ENCODE measurements around the gene FAM50A. TPM values are rescaled to one million over a fixed set of nuclear protein-coding genes. Genes with fewer than 3 reads are reported as not detected.

The FAM50A gene
- total and polyA plus RNA-seq, 2 donors (not counting 1 experiment from before 2014, with no cell fraction given): 80.1 to 117 TPM

DNA sequence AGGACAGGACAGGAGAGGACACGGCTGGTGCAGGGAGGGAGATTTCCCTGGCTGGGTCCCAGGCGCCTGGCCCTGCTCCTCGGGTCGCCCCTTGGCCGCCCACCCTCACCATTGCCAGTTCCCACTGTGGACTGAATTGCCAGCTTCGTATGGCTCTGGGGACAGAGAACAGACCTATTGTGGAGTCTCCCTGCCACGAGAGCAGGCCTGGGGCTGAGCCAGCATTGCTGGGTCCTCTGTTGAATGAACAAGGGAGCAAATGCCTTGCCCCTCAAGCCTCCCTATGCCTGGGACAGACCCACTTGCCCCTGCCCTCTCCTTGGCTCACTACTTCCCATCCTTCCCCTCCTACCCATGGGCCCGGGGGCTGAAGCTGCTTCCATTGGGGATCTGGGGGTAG, 18.5 kb downstream of the FAM50A start:
- no peak overlapping the region for H2AFZ ChIP-seq (ENCODE audit: low read length)
- H3K4me1 ChIP-seq (ENCODE audit: control insufficient read depth, extremely low read depth, insufficient read depth, low read length): no peaks in the 10 kb centered on the region
- H4K20me1 ChIP-seq (ENCODE audit: control insufficient read depth, extremely low read depth, insufficient read depth, low read length): no peaks in the 10 kb centered on the region
- no peak overlapping the region for H3K27ac ChIP-seq (ENCODE audit: insufficient read depth, low read length)
- no peak overlapping the region for H3K4me2 ChIP-seq (ENCODE audit: extremely low read depth, insufficient read depth, low read length)
- H3K9me3 ChIP-seq (ENCODE audit: control insufficient read depth, insufficient read depth, low read depth, low read length): no peaks in the 10 kb centered on the region
- TF ChIP-seq, protein P1, sequence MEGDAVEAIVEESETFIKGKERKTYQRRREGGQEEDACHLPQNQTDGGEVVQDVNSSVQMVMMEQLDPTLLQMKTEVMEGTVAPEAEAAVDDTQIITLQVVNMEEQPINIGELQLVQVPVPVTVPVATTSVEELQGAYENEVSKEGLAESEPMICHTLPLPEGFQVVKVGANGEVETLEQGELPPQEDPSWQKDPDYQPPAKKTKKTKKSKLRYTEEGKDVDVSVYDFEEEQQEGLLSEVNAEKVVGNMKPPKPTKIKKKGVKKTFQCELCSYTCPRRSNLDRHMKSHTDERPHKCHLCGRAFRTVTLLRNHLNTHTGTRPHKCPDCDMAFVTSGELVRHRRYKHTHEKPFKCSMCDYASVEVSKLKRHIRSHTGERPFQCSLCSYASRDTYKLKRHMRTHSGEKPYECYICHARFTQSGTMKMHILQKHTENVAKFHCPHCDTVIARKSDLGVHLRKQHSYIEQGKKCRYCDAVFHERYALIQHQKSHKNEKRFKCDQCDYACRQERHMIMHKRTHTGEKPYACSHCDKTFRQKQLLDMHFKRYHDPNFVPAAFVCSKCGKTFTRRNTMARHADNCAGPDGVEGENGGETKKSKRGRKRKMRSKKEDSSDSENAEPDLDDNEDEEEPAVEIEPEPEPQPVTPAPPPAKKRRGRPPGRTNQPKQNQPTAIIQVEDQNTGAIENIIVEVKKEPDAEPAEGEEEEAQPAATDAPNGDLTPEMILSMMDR (conservative IDR thresholded peaks at IDR 0.05 in 1 of 2, IDR thresholded peaks at IDR 0.05 in 1 of 2; ENCODE audit: low read depth in 1 of 2, low read length in 2 of 2): no peak
- no peak for TF ChIP-seq EZH2 (IDR thresholded peaks at IDR 0.05; ENCODE audit: low read length, missing control alignments)
- no peak overlapping the region for H3K4me3 ChIP-seq (replicated peaks in 1 of 4; ENCODE audit: control extremely low read depth in 1 of 4, insufficient read depth in 1 of 4, low read depth in 3 of 4, low read length in 4 of 4)
- no peak for DNase-seq (ENCODE audit: low read depth in 2 of 2)
- H3K9ac ChIP-seq (ENCODE audit: insufficient read depth, low read length): no peak overlapping the region
- H3K36me3 ChIP-seq (ENCODE audit: control insufficient read depth, insufficient read depth, low read length): peaks cover 17% of the 10 kb centered on the region
- H3K27me3 ChIP-seq (ENCODE audit: control insufficient read depth, insufficient read depth, low read length): no peaks in the 10 kb centered on the region
- H3K79me2 ChIP-seq (ENCODE audit: control insufficient read depth, insufficient read depth, low read length): peaks cover 38% of the 10 kb centered on the region

DNA sequence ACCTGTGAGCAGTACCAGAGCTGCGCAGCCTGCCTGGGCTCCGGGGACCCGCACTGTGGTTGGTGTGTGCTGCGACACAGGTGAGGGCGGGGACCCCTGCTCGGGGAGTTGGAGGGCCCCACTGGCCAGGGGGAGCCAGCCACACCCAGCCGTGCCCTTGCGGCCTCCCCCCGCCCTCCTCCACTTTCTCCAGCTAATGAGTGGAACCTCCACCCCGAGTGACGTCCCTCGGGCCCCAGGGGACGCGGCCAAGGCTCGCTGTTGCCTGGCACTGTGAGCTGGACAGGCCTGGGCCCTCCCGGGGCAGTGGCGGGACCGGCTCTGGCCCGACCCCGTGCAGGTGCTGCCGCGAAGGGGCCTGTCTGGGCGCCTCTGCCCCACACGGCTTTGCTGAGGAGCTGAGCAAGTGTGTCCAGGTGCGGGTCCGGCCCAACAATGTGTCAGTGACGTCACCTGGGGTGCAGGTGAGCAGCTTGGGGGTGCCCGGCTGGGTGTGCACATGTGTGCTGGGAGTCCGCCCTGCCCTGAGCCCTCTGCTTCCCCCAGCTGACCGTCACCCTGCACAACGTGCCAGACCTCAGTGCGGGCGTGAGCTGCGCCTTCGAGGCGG, 19.8 kb downstream of the FAM50A start:
- TF ChIP-seq, protein P1 (conservative IDR thresholded peaks at IDR 0.05 in 1 of 2, IDR thresholded peaks at IDR 0.05 in 1 of 2; ENCODE audit: low read depth in 1 of 2, low read length in 2 of 2): no peak
- no peak for TF ChIP-seq EZH2 (IDR thresholded peaks at IDR 0.05; ENCODE audit: low read length, missing control alignments)
- no peak for DNase-seq (ENCODE audit: low read depth in 2 of 2)
- Histone ChIP-seq H3K4me1 (ENCODE audit: control insufficient read depth, extremely low read depth, insufficient read depth, low read length) (no peaks in the 10 kb centered on the region), H3K36me3 (ENCODE audit: control insufficient read depth, insufficient read depth, low read length) (peaks cover 20% of the 10 kb centered on the region), H3K4me2 (ENCODE audit: extremely low read depth, insufficient read depth, low read length) (no peak overlapping the region), H3K9ac (ENCODE audit: insufficient read depth, low read length) (no peak overlapping the region), H3K27ac (ENCODE audit: insufficient read depth, low read length) (no peak overlapping the region), H4K20me1 (ENCODE audit: control insufficient read depth, extremely low read depth, insufficient read depth, low read length) (no peaks in the 10 kb centered on the region), H2AFZ (ENCODE audit: low read length) (no peak overlapping the region), H3K9me3 (ENCODE audit: control insufficient read depth, insufficient read depth, low read depth, low read length) (no peaks in the 10 kb centered on the region), H3K4me3 (replicated peaks in 1 of 4; ENCODE audit: control extremely low read depth in 1 of 4, insufficient read depth in 1 of 4, low read depth in 3 of 4, low read length in 4 of 4) (no peak overlapping the region), H3K79me2 (ENCODE audit: control insufficient read depth, insufficient read depth, low read length) (peaks cover 33% of the 10 kb centered on the region), H3K27me3 (ENCODE audit: control insufficient read depth, insufficient read depth, low read length) (no peaks in the 10 kb centered on the region)

DNA sequence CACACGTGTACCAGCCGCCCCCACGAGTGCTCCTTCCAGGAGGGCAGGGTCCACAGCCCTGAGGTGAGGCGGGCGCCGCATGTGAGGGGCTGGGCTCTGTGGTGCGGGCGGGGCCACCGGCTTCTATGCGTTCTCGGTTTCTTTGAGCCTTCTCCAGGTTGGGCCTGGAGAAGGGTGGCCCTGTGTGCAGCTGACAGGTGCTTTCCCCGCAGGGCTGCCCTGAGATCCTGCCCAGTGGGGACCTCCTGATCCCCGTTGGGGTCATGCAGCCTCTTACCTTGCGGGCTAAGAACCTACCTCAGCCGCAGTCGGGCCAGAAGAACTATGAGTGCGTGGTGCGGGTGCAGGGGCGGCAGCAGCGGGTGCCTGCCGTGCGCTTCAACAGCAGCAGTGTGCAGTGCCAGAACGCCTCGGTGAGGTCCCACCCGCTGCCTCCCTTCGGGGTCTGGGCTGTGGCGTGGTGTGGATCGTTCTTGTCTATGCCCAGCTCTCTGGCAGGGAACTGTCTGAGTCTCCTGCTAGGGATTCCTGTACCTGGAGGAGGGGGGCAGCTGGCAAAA, 20.9 kb downstream of the FAM50A start:
- H3K4me3 ChIP-seq (replicated peaks in 1 of 4; ENCODE audit: control extremely low read depth in 1 of 4, insufficient read depth in 1 of 4, low read depth in 3 of 4, low read length in 4 of 4): no peak overlapping the region
- no peak for DNase-seq (ENCODE audit: low read depth in 2 of 2)
- H2AFZ ChIP-seq (ENCODE audit: low read length): no peak overlapping the region
- H4K20me1 ChIP-seq (ENCODE audit: control insufficient read depth, extremely low read depth, insufficient read depth, low read length): no peaks in the 10 kb centered on the region
- H3K79me2 ChIP-seq (ENCODE audit: control insufficient read depth, insufficient read depth, low read length): peaks cover 22% of the 10 kb centered on the region
- no peaks in the 10 kb centered on the region for H3K9me3 ChIP-seq (ENCODE audit: control insufficient read depth, insufficient read depth, low read depth, low read length)
- peaks cover 26% of the 10 kb centered on the region for H3K36me3 ChIP-seq (ENCODE audit: control insufficient read depth, insufficient read depth, low read length)
- no peak overlapping the region for H3K9ac ChIP-seq (ENCODE audit: insufficient read depth, low read length)
- H3K4me1 ChIP-seq (ENCODE audit: control insufficient read depth, extremely low read depth, insufficient read depth, low read length): no peaks in the 10 kb centered on the region
- TF ChIP-seq EZH2 (IDR thresholded peaks at IDR 0.05; ENCODE audit: low read length, missing control alignments): no peak
- TF ChIP-seq, protein P1 (conservative IDR thresholded peaks at IDR 0.05 in 1 of 2, IDR thresholded peaks at IDR 0.05 in 1 of 2; ENCODE audit: low read depth in 1 of 2, low read length in 2 of 2): no peak
- no peak overlapping the region for H3K4me2 ChIP-seq (ENCODE audit: extremely low read depth, insufficient read depth, low read length)
- no peak overlapping the region for H3K27ac ChIP-seq (ENCODE audit: insufficient read depth, low read length)
- H3K27me3 ChIP-seq (ENCODE audit: control insufficient read depth, insufficient read depth, low read length): no peaks in the 10 kb centered on the region

Data from fibroblast of lung (primary cell).